ENCODE results near the gene GATA5. TPM values are rescaled to one million over a fixed set of nuclear protein-coding genes. Genes with fewer than 3 reads are reported as not detected.

Gene GATA5
- total RNA-seq, 1 experiment from 2014 or later: not detected

DNA sequence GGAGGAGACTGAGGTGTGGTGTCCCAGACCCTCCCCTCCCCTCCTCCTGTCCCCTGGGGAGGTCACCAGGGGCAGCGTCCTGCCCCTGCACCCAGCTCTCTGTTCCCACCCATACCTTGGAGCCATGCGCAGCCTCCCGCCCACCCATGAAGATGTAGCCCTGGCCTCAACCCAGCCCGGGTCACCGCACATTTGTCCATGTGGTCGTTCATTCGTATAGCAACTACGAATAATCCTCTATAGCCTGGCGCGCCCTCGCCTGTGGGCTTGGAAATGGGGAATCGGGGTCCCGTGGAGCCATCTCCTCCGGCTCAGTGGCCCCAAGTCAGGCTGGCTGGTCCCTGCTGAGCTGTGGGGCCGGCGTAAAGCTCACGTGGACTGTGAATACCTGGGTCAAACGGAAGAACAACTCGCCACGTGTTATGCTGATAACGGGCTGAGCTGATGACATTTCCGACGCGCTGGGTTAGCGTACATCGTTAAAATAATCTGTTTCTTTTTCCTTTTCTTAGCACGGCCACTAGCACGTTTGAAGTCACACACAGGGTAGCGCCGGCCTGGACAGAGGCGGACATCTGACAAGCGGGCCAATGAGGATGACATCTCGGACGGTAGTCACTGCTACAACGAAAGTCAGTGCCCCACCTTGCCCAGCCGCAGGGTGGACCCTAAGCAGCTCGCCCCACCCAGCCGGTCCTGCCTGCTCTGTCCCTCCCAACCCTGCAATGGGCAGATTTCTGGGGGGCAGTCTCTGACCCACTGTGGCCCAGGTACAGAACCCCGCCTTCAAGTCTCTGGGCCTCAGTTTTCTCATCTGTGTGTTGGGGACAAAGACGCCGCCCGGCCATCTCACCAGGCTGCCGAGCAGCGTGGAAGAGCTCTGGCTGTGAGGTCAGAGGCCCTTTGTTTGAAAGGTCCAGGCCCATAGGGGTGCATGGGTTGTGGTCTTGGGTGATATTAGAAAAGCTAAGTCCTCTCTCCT is 28.6 kb downstream of the GATA5 start:
- Histone ChIP-seq H2AFZ (ENCODE audit: low read depth, low read length, poor library complexity, severe bottlenecking) (no peak overlapping the region), H3K9me2 (ENCODE audit: insufficient read depth) (no peaks in the 10 kb centered on the region), H3K9me3 (ENCODE audit: control insufficient read depth in 1 of 2, insufficient read depth in 1 of 2, low read depth in 1 of 2, low read length in 2 of 2) (no peaks in the 10 kb centered on the region), H3K79me2 (ENCODE audit: insufficient read depth, low read length) (no peaks in the 10 kb centered on the region), H3K27me3 (ENCODE audit: insufficient read depth, low read length) (0 out of 2 replicates have a peak, but pooled peaks cover 3% of the 10 kb centered on the region), H3K4me2 (ENCODE audit: low read length) (no peak overlapping the region), H3K4me1 (ENCODE audit: control insufficient read depth in 1 of 2, insufficient read depth in 2 of 2, low read length in 2 of 2) (0 out of 4 replicates have a peak, but pooled peaks cover 0 to under 1% of the 10 kb centered on the region in 2 experiments), H3K9ac (ENCODE audit: low read length) (no peak overlapping the region), H4K20me1 (ENCODE audit: insufficient read depth) (no peaks in the 10 kb centered on the region), H3K27ac (ENCODE audit: low read depth, low read length) (no peak overlapping the region), H3K4me3 (replicated peaks in 1 of 2; ENCODE audit: low read depth in 1 of 2, low read length in 2 of 2) (no peak overlapping the region), H3K36me3 (ENCODE audit: control insufficient read depth in 1 of 2, insufficient read depth in 2 of 2, low read length in 2 of 2) (no peaks in the 10 kb centered on the region)
- BruUV-seq (replicated peaks): no TSS peak
- ChIA-PET POLR2A (no interaction called here), CTCF (no interaction called here), RAD21 (ENCODE audit: low non-redundant PET in 1 of 2, low total read pairs in 2 of 2, uncharacterized antibody in 2 of 2, unreplicated experiment in 2 of 2) (interaction anchor here in 1 of 2 experiments (0.6 kb wide), 1 partner anchor 757 kb away, joined by 4 read pairs; no protein-coding TSS in a partner anchor)
- ATAC-seq: no peak
- TF ChIP-seq SIN3A (IDR thresholded peaks at IDR 0.05; ENCODE audit: low read depth): no peak
- TF ChIP-seq EZH2 (IDR thresholded peaks at IDR 0.05): no peak
- no peak for TF ChIP-seq ELF1 (IDR thresholded peaks at IDR 0.05; ENCODE audit: borderline replicate concordance, low read depth)
- no peak for TF ChIP-seq ZFX (IDR thresholded peaks at IDR 0.05)
- no peak for TF ChIP-seq CEBPB (IDR thresholded peaks at IDR 0.05; ENCODE audit: low read depth)
- TF ChIP-seq, protein P1, sequence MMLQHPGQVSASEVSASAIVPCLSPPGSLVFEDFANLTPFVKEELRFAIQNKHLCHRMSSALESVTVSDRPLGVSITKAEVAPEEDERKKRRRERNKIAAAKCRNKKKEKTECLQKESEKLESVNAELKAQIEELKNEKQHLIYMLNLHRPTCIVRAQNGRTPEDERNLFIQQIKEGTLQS (IDR thresholded peaks at IDR 0.05): no peak
- TF ChIP-seq SRF (IDR thresholded peaks at IDR 0.05; ENCODE audit: low read depth): no peak
- TF ChIP-seq SP1 (IDR thresholded peaks at IDR 0.05; ENCODE audit: low read depth): no peak
- no peak for TF ChIP-seq FOSL1 (IDR thresholded peaks at IDR 0.05; ENCODE audit: low read depth)
- no peak for TF ChIP-seq EZH2phosphoT487 (IDR thresholded peaks at IDR 0.05; ENCODE audit: borderline replicate concordance)
- TF ChIP-seq POLR2AphosphoS5 (IDR thresholded peaks at IDR 0.05; ENCODE audit: low read depth, low read length): no peak
- TF ChIP-seq, protein P2, sequence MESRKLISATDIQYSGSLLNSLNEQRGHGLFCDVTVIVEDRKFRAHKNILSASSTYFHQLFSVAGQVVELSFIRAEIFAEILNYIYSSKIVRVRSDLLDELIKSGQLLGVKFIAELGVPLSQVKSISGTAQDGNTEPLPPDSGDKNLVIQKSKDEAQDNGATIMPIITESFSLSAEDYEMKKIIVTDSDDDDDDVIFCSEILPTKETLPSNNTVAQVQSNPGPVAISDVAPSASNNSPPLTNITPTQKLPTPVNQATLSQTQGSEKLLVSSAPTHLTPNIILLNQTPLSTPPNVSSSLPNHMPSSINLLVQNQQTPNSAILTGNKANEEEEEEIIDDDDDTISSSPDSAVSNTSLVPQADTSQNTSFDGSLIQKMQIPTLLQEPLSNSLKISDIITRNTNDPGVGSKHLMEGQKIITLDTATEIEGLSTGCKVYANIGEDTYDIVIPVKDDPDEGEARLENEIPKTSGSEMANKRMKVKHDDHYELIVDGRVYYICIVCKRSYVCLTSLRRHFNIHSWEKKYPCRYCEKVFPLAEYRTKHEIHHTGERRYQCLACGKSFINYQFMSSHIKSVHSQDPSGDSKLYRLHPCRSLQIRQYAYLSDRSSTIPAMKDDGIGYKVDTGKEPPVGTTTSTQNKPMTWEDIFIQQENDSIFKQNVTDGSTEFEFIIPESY (IDR thresholded peaks at IDR 0.05; ENCODE audit: extremely low read depth, insufficient replicate concordance, low read length): no peak
- TF ChIP-seq RAD21 (IDR thresholded peaks at IDR 0.05; ENCODE audit: low read depth): no peak
- no peak for DNase-seq (ENCODE audit: low read depth, low spot score)
- intact Hi-C loops (cut with micrococcal nuclease): no loop called here
